HFFc6 (cell line): ENCODE results near the gene MYO9B. TPM values are rescaled to one million over a fixed set of nuclear protein-coding genes. Genes with fewer than 3 reads are reported as not detected.

Experiments
- DNase-seq: peaks from one replicate; pipeline ENCODE4 v3.0.0-alpha.2; 2018
- H3K27ac Mint-ChIP-seq: 2 replicates; pipeline ENCODE4 v1.8.0; 2020; ENCODE audit warnings: mild to moderate bottlenecking, mixed read lengths
- H3K27me3 Mint-ChIP-seq: 2 replicates; pipeline ENCODE4 v1.8.0; 2021; ENCODE audit warnings: mild to moderate bottlenecking, moderate library complexity, mixed read lengths; ENCODE audit not compliant: insufficient read depth
- H3K36me3 Mint-ChIP-seq: 2 replicates; pipeline ENCODE4 v1.8.0; 2021; ENCODE audit warnings: low read depth, mixed read lengths
- H3K4me1 Mint-ChIP-seq: 2 replicates; pipeline ENCODE4 v1.8.0; 2020; ENCODE audit warnings: low read depth, mixed read lengths
- H3K4me3 Mint-ChIP-seq: 2 replicates; pipeline ENCODE4 v1.8.0; 2020; ENCODE audit warnings: mild to moderate bottlenecking, moderate library complexity, mixed read lengths
- H3K9me3 Mint-ChIP-seq: 2 replicates; pipeline ENCODE4 v1.8.0; 2020; ENCODE audit warnings: mild to moderate bottlenecking, mixed read lengths
- CTCF ChIP-seq: fragments of 200-600 bp; sonication (generic); IDR thresholded peaks from 2 replicates; pipeline ENCODE4 v1.5.0; 2021; ENCODE audit warnings: antibody characterized with exemption, mild to moderate bottlenecking
- total RNA-seq, 6 experiments: library from RNA; stranded (reverse); fragmentation: NEBNext Ultra II Directional; extraction: Animal tissue kit (Norgen Biotek cat#: 25700); gene quantifications; 2 replicates in 1 of 6; 3 replicates in 5 of 6; pipeline ENCODE4 v1.2.3, GENCODE V29; 2021

MYO9B gene
- total RNA-seq, 6 experiments from 2014 or later, result 81.2 to 89.0 (median 83.4) TPM

GRCh38 chr19:17054746-17055145 lies 20.8 kb upstream of the MYO9B start:
- no peaks in the 10 kb centered on the region; the same call in 1 of the 2 replicates for H3K9me3 Mint-ChIP-seq
- H3K4me1 Mint-ChIP-seq, result peaks cover 4% of the 10 kb centered on the region
- H3K36me3 Mint-ChIP-seq, result peaks cover 29% of the 10 kb centered on the region

GRCh38 chr19:17055636-17056035 lies 19.9 kb upstream of the MYO9B start:
- H3K4me3 Mint-ChIP-seq, result no peak overlapping the region
- no peak overlapping the region for H3K27ac Mint-ChIP-seq
- DNase-seq, result no peak
- no peaks in the 10 kb centered on the region for H3K4me1 Mint-ChIP-seq
- no peaks in the 10 kb centered on the region; the same call in 1 of the 2 replicates for H3K9me3 Mint-ChIP-seq
- H3K27me3 Mint-ChIP-seq, result no peaks in the 10 kb centered on the region; the same call in none of the 2 replicates
- TF ChIP-seq CTCF, result no peak
- H3K36me3 Mint-ChIP-seq, result peaks cover 30% of the 10 kb centered on the region

More at GRCh38 chr19:17054746-17055145, 20.8 kb upstream of the MYO9B start:
- Mint-ChIP-seq H3K27me3 (no peaks in the 10 kb centered on the region; the same call in none of the 2 replicates), H3K4me3 (no peak overlapping the region), H3K27ac (no peak overlapping the region)
- no peak for DNase-seq
- TF ChIP-seq CTCF, result no peak

- peaks cover 19% of the 10 kb centered on the region for H3K36me3 Mint-ChIP-seq
- no peak for DNase-seq
- no peaks in the 10 kb centered on the region; the same call in 1 of the 2 replicates for H3K9me3 Mint-ChIP-seq
- no peaks in the 10 kb centered on the region; the same call in 1 of the 2 replicates for H3K27me3 Mint-ChIP-seq
- no peak overlapping the region for H3K27ac Mint-ChIP-seq
- no peaks in the 10 kb centered on the region for H3K4me1 Mint-ChIP-seq
- H3K4me3 Mint-ChIP-seq, result no peak overlapping the region
- no peak for TF ChIP-seq CTCF
Measured at GRCh38 chr19:17058236-17058635, 17.3 kb upstream of the MYO9B start.

- peaks cover 31% of the 10 kb centered on the region for H3K36me3 Mint-ChIP-seq
- peaks cover 6% of the 10 kb centered on the region for H3K4me1 Mint-ChIP-seq
- DNase-seq, result no peak
- H3K4me3 Mint-ChIP-seq, result no peak overlapping the region
- H3K27ac Mint-ChIP-seq, result no peak overlapping the region
- no peaks in the 10 kb centered on the region; the same call in 1 of the 2 replicates for H3K9me3 Mint-ChIP-seq
- H3K27me3 Mint-ChIP-seq, result no peaks in the 10 kb centered on the region; the same call in 1 of the 2 replicates
- no peak for TF ChIP-seq CTCF
Measured at GRCh38 chr19:17060802-17061201, 14.8 kb upstream of the MYO9B start.

- no peak for TF ChIP-seq CTCF
- H3K4me1 Mint-ChIP-seq, result peaks cover 6% of the 10 kb centered on the region
- no peak overlapping the region for H3K27ac Mint-ChIP-seq
- no peak overlapping the region for H3K4me3 Mint-ChIP-seq
- no peaks in the 10 kb centered on the region; the same call in 1 of the 2 replicates for H3K9me3 Mint-ChIP-seq
- no peaks in the 10 kb centered on the region for H3K27me3 Mint-ChIP-seq
- no peak for DNase-seq
- peaks cover 31% of the 10 kb centered on the region for H3K36me3 Mint-ChIP-seq
Measured at GRCh38 chr19:17061205-17061604, 14.4 kb upstream of the MYO9B start.
